ENCODE data around the gene ATG5.

ATG5 gene

DNA sequence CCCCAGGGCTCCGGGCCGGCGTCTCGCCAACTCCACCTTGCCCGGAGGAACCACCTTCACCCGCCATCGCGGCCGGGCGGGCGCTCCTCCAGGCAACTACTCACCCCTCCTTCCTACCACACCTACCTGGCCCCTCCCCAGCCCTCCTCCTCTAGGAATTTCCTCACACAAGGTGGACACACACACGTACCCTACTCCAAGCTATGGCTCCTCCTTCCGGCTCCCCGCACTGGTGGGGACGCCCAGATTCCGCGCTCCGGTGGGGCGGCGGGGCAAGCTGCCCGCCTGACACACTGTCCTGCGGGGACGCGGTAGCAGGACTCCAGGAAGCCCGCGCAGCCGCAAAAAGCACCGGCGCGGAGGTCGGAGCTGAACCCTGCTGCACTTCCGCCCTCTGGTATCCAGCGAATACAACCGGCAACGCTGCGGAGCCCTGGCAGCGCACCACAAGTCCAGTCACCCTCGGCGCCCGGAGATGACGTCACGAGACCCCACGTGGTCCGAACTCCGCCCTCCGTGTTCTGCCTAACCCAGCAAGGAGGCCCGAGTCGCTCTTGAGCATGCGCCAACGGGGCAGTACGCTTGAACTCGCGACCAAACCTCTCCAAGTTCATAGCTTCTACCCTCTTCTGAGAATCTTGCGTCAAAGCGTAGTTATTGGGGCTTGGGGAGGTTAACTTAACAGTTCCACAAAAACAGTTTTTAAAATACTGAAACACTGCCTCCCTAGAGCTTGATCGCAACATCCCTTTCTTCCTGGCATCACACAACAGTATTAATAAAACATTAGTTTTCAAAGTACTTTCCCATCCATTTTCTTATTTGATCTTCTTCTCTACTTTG, at the start of gene ATG5:
Gene ATG5 (minus strand): TSS at position 425 of the 843 bp plus-strand sequence. CDS start 9,552 bp downstream, outside the sequence.
- DNase-seq: peak; percentile 88

DNA sequence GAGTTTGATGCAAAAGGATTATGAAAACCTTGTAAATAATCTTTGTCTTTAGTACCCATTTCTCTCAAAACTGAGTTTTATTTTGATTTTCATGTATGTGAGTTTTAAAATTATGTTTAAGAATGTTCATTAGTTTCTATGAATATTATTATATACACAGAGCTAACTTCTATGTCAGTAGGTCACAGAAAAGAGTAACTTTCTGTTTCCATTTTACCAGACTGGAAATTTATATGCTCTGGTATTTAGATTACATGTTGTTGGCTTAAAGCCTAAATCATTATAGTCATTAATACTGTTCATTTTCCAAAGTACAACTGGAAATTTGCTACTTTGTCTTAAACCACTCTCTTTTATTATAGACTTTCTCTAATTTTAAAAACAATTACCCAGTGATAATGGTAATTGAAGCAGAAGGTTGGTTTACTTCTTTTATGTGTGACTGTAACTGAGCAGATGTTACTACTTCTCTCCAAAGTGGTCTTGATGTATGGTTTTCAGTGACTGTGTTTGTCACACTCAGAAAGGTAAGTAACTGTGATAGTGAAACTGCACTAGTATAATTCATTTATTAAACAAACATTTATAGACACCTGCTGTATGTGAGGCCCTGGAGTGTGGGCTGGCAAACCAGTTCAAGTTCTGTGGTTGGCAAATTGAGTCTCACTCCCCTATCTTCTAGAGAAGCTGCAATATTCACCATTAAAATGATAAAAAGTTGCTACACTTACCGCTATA, 48.1 kb upstream of the ATG5 start:
- no peak for DNase-seq

- DNase-seq: no peak
Measured at GRCh38 chr6:106372838-106373501, 47.4 kb upstream of the ATG5 start.

- no peak for DNase-seq
Measured at GRCh38 chr6:106370639-106371038, 45.1 kb upstream of the ATG5 start.

GRCh38 chr6:106369739-106370138, 44.2 kb upstream of the ATG5 start:
- DNase-seq: no peak

DNA sequence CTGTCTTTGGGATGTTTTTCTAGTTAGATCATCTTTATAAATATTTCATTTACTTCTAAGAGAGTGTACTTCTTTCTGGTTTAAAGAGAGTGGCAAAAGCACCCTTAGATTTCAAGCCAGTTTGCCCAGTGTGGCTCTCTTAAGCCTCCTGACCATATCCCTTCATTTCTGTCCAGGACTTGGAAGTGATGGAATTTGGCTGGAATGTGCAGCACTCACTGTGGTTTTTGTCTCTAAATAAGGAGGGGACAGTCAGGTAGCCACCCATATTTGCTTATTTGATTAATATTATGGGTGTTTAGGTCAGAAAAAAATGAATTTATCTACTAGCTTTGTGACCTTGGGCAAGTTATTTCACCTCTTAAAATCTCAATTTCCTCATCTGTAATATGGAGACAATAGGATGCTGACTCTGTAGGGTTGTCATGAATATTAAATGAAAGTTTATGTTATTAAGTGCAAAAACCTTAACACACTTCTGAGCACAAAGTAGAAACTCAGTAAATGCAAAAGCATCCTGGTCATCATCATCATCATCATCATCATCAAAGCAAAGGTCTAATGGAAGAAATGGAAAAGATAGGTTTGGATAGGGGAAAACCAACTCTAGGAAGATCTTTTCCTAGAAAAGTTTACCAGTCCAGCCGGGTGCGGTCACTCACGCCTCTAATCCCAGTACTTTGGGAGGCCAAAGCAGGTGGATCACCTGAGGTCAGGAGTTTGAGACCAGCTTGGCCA, 38.0 kb upstream of the ATG5 start:
- DNase-seq: no peak

GRCh38 chr6:106360989-106361430, 35.5 kb upstream of the ATG5 start:
- DNase-seq: no peak

GRCh38 chr6:106360410-106360988, 34.9 kb upstream of the ATG5 start, which contains the start of gene CRYBG1:
Gene CRYBG1 (plus strand): TSS chr6:106360717. CDS start chr6:106360909, 192 bp downstream.
- peak; percentile 38 for DNase-seq

DNA sequence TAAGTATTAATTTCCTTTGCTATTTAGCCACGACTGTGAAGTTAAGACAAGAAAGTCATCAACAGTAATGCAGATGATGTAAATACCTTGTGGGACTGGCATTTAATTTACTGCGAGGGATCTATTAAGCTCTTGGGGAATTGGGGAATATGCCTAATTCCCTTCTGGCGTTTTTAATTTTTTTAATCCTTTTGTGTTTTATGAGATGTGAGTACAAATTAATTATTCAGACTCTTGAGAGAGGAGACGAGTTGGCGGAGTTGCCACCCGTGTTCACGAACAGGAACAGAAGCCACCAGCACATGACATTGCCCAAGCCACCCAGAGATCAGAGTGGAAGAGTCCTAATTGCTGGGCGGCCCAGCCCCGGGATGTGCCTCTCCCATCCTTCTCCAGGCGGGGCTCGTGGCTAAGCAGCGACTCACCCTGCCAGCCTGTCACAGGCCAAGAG, 34.4 kb upstream of the ATG5 start:
- no peak for DNase-seq

DNA sequence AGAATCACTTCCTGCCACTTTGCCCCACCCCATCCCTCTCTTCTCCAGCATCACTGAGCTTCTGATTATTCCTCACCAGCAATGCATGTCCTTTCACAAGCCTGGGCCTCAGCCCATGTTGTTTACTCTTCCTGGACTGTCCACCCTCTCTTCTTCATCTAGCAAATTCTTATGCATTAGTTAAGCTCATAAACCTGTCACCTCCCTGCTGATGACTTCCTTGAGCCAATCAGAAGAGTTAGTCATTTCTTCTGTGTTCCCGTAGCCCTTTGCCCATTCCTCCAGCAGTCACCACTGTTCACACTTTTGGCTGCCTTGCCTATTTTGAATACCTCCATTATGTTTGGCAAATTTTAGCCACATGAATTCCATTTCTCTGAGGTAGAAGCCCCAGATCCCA, 30.8 kb upstream of the ATG5 start:
- DNase-seq: no peak

DNA sequence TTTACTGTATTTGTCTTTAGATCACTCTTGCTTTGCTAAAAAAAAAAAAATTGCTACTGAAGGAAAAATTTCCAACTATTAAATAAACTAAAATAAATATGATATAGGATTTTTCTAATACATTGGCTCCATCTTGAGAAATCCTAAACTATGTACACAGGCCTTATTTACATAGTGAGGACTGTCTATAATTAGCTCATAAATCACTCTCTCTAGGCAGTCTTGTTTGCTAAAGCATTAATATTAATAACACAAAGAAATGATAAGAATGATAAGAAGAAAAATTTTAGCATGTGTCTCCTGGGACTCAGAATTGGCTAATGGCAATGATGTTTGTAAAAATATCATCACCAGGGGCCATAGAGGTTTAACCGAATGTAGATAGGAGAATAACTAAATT, 21.7 kb upstream of the ATG5 start:
- DNase-seq: no peak

- DNase-seq: peak; percentile 62
Measured at GRCh38 chr6:106339334-106340029, 13.9 kb upstream of the ATG5 start.

- peak; percentile 33 for DNase-seq
Measured at GRCh38 chr6:106334646-106335448, 9.3 kb upstream of the ATG5 start.

- no peak for DNase-seq
Measured at GRCh38 chr6:106324726-106325335, 729 bp downstream of the ATG5 start.

- DNase-seq: no peak
Measured at GRCh38 chr6:106321940-106322339, 3.6 kb downstream of the ATG5 start.

GRCh38 chr6:106318851-106319250, 6.7 kb downstream of the ATG5 start:
- no peak for DNase-seq

DNA sequence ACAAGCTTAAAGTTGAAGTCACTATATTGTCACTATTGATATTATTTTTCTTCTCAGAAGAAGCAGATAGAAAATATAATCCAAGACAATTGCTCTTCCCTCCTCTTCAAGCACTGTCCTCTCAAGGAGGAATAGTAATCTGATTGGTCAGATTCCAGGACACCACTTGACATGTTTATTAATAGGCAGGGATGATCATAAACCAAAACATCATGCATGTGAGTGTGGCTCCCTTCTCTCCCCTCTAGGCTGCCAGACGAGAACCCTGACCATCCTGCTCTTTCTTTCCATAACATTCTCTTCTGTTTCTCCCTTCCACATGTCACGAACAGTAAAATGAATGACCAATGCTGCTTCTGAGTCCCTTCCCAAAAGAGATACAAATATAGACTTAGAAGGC, 7.5 kb downstream of the ATG5 start:
- no peak for DNase-seq

DNA sequence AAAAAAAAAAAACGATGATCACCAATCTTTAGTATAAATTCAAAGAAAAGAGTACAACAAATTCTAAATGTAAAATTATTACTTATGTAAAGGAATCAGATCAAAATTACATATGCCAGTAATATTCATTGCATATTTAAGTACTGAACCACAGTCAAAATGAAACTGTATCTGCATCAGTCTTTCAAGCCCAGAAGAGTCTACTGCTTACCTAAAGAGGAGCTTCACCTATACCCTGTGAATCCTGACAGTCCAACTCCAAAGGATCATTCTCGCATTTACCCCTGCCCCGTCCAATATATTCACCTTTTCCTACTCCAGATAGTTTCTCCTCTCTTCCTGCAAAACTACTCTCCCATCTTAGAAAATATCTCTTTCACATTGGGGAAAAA, 9.2 kb downstream of the ATG5 start:
- DNase-seq: no peak

DNA sequence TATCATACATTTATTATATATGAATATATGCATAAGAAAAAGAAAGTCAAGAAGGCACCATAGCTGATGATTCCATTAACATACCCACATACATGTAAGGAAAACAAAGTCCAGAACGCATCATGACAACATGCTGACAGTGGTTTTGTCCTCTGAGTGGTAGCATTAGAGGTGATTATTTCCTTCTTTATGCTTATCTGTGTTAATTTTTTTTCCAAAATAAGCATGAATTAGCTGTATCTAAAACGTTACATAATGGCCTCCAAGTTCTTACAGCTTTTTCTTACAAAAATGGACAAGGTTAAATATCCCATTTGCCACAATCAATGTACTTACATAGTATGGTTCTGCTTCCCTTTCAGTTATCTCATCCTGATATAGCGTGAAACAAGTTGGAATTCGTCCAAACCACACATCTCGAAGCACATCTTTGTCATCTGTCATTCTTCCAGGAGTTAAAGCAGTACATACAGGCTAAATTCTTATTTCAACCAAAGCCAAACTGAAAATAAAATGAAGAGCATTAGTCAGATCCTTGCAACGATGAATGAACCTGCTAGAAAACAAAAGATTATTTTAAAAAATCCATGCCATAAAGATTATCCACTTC, 9.7 kb downstream of the ATG5 start:
- DNase-seq: no peak

Data from NCI-H1694 treated with DMSO at 0.1 percent for 48 hours (cell line).